GM18870 (cell line): ENCODE results near the gene KIF26B.
"Not testable (repeated sequence)": the region's sequence is repeated elsewhere in the genome, so short reads cannot be mapped to it uniquely, and the experiment has no call there.

Source experiments
- ATAC-seq: cut with Tn5 transposase; IDR thresholded peaks from one replicate; pipeline ENCODE4 v1.9.1; 2021; ENCODE audit warnings: moderate library complexity; ENCODE audit not compliant: unreplicated experiment

Gene KIF26B

GRCh38 chr1:245311887-245312536, 157.2 kb downstream of the KIF26B start:
- ATAC-seq = no peak

- no peak for ATAC-seq
Measured at GRCh38 chr1:245313576-245313975, 158.8 kb downstream of the KIF26B start.

GRCh38 chr1:245316784-245317183, 162.0 kb downstream of the KIF26B start:
- no peak for ATAC-seq

- ATAC-seq = no peak
Measured at GRCh38 chr1:245317217-245317616, 162.4 kb downstream of the KIF26B start.

GRCh38 chr1:245319094-245319493, 164.3 kb downstream of the KIF26B start:
- no peak for ATAC-seq

GRCh38 chr1:245322673-245323072, 167.9 kb downstream of the KIF26B start:
- ATAC-seq = no peak

GRCh38 chr1:245323765-245324164, 169.0 kb downstream of the KIF26B start:
- ATAC-seq = not testable (repeated sequence)

GRCh38 chr1:245325922-245326795, 171.4 kb downstream of the KIF26B start:
- no peak for ATAC-seq

- no peak for ATAC-seq
Measured at GRCh38 chr1:245327360-245327759, 172.6 kb downstream of the KIF26B start.

GRCh38 chr1:245327842-245328241, 173.1 kb downstream of the KIF26B start:
- ATAC-seq = no peak

- no peak for ATAC-seq
Measured at GRCh38 chr1:245330951-245331350, 176.2 kb downstream of the KIF26B start.

- no peak for ATAC-seq
Measured at GRCh38 chr1:245332085-245332484, 177.3 kb downstream of the KIF26B start.

GRCh38 chr1:245332513-245332912, 177.7 kb downstream of the KIF26B start:
- no peak for ATAC-seq

GRCh38 chr1:245334235-245334634, 179.4 kb downstream of the KIF26B start:
- no peak for ATAC-seq

- ATAC-seq = no peak
Measured at GRCh38 chr1:245334827-245335490, 180.2 kb downstream of the KIF26B start.

- not testable (repeated sequence) for ATAC-seq
Measured at GRCh38 chr1:245335684-245336083, 180.9 kb downstream of the KIF26B start.

- no peak for ATAC-seq
Measured at GRCh38 chr1:245336149-245336983, 181.6 kb downstream of the KIF26B start.

- not testable (repeated sequence) for ATAC-seq
Measured at GRCh38 chr1:245336984-245337355, 182.2 kb downstream of the KIF26B start.

GRCh38 chr1:245337829-245338484, 183.2 kb downstream of the KIF26B start:
- ATAC-seq = no peak

GRCh38 chr1:245338485-245338877, 183.7 kb downstream of the KIF26B start:
- ATAC-seq = no peak
